PFSK-1 (cell line): ENCODE results near the gene SPAG6.

Experiments
- FOXP2 ChIP-seq: optimal IDR thresholded peaks from 2 replicates; pipeline ENCODE3; 2011; ENCODE audit warnings: borderline replicate concordance, control low read depth, inconsistent platforms; ENCODE audit not compliant: insufficient read depth; ENCODE audit errors: extremely low read length, extremely low read depth
- POLR2AphosphoS5 ChIP-seq: IDR thresholded peaks from 2 replicates; pipeline ENCODE4 v1.6.1; 2012; ENCODE audit warnings: low read depth, mild to moderate bottlenecking, control low read depth, low read length, moderate library complexity
- SIN3A ChIP-seq: IDR thresholded peaks from 2 replicates; pipeline ENCODE4 v1.6.1; 2012; ENCODE audit warnings: mild to moderate bottlenecking, low read length, moderate library complexity, borderline replicate concordance; ENCODE audit not compliant: insufficient read depth
- TAF1 ChIP-seq: IDR thresholded peaks from 2 replicates; pipeline ENCODE4 v1.6.1; 2012; ENCODE audit warnings: low read length, control low read depth, borderline replicate concordance; ENCODE audit not compliant: insufficient read depth
- TF ChIP-seq, protein P1 (sequence below), 2 experiments: IDR thresholded peaks; 2 replicates each; pipeline versions ENCODE4 v1.6.1 to v1.8.0; 2011 to 2012; ENCODE audit warnings: low read depth in 2 of 2, low read length in 2 of 2, control low read depth in 1 of 2, inconsistent platforms in 1 of 2, mild to moderate bottlenecking in 1 of 2, moderate library complexity in 1 of 2; ENCODE audit not compliant: insufficient read depth in 1 of 2

DNA sequence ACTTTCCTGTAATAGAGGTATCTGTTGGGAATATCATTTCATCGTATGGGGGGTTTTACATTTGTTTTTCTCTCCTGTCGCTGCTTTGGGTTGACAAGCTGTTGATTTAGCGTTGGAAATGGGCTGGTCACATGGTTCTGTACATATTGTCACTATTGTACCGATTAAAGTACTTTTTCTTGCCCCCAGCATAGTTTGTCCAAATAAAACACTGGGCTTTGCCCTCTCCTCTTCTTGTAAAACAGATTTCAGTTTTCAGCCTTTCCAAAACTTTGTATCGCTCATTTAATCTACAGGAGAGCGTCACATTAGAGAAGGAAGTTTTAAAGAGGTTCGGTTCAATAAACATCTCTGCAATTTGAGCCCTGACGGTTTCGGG lies 20.4 kb upstream of the SPAG6 start:
- TF ChIP-seq, protein P1, sequence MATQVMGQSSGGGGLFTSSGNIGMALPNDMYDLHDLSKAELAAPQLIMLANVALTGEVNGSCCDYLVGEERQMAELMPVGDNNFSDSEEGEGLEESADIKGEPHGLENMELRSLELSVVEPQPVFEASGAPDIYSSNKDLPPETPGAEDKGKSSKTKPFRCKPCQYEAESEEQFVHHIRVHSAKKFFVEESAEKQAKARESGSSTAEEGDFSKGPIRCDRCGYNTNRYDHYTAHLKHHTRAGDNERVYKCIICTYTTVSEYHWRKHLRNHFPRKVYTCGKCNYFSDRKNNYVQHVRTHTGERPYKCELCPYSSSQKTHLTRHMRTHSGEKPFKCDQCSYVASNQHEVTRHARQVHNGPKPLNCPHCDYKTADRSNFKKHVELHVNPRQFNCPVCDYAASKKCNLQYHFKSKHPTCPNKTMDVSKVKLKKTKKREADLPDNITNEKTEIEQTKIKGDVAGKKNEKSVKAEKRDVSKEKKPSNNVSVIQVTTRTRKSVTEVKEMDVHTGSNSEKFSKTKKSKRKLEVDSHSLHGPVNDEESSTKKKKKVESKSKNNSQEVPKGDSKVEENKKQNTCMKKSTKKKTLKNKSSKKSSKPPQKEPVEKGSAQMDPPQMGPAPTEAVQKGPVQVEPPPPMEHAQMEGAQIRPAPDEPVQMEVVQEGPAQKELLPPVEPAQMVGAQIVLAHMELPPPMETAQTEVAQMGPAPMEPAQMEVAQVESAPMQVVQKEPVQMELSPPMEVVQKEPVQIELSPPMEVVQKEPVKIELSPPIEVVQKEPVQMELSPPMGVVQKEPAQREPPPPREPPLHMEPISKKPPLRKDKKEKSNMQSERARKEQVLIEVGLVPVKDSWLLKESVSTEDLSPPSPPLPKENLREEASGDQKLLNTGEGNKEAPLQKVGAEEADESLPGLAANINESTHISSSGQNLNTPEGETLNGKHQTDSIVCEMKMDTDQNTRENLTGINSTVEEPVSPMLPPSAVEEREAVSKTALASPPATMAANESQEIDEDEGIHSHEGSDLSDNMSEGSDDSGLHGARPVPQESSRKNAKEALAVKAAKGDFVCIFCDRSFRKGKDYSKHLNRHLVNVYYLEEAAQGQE (IDR thresholded peaks at IDR 0.05; ENCODE audit: insufficient read depth in 1 of 2, low read depth in 2 of 2, low read length in 2 of 2) = no peak
- TF ChIP-seq POLR2AphosphoS5 (no peak), SIN3A (no peak), TAF1 (no peak), FOXP2 (no peak)
